Fibroblast of skin of right biceps (primary cell): ENCODE data around the gene PCSK7.

Source experiments
- DNase-seq: peaks from one replicate; pipeline ENCODE4 v3.0.0-alpha.2; 2013

Gene PCSK7

GRCh38 chr11:117230286-117230961 is 1.4 kb downstream of the PCSK7 start:
- no peak for DNase-seq

- DNase-seq, result no peak
These were observed 2.0 kb downstream of the PCSK7 start for GRCh38 chr11:117229931-117230285.

GRCh38 chr11:117229411-117229810 is 2.5 kb downstream of the PCSK7 start:
- no peak for DNase-seq

- no peak for DNase-seq
These were observed 3.8 kb downstream of the PCSK7 start for GRCh38 chr11:117228091-117228490.

- DNase-seq, result peak; percentile 76
These were observed 5.2 kb downstream of the PCSK7 start for GRCh38 chr11:117226388-117227385.

- DNase-seq, result no peak
These were observed 6.2 kb downstream of the PCSK7 start for GRCh38 chr11:117225553-117226170.

GRCh38 chr11:117223741-117224689 is 7.9 kb downstream of the PCSK7 start:
- no peak for DNase-seq

GRCh38 chr11:117222991-117223740 is 8.7 kb downstream of the PCSK7 start:
- no peak for DNase-seq

- peak; percentile 66 for DNase-seq
These were observed 9.9 kb downstream of the PCSK7 start for GRCh38 chr11:117221775-117222517.

- DNase-seq, result no peak
These were observed 10.7 kb downstream of the PCSK7 start for GRCh38 chr11:117220999-117221774.

- DNase-seq, result no peak
These were observed 11.3 kb downstream of the PCSK7 start for GRCh38 chr11:117220568-117220967.

GRCh38 chr11:117219995-117220394 is 11.9 kb downstream of the PCSK7 start:
- no peak for DNase-seq

GRCh38 chr11:117219455-117219854 is 12.4 kb downstream of the PCSK7 start:
- no peak for DNase-seq

- DNase-seq, result no peak
These were observed 12.9 kb downstream of the PCSK7 start for GRCh38 chr11:117219001-117219400.

GRCh38 chr11:117218133-117218915 is 13.5 kb downstream of the PCSK7 start:
- peak; percentile 68 for DNase-seq

- DNase-seq, result peak; percentile 81
These were observed 14.5 kb downstream of the PCSK7 start for GRCh38 chr11:117217141-117218084.

GRCh38 chr11:117214404-117215110 is 17.3 kb downstream of the PCSK7 start:
- DNase-seq, result no peak
